BJ (cell line): ENCODE measurements around the gene BORA. TPM values are rescaled to one million over a fixed set of nuclear protein-coding genes. Genes with fewer than 3 reads are reported as not detected.
"Not testable (repeated sequence)": the region's sequence is repeated elsewhere in the genome, so short reads cannot be mapped to it uniquely, and the experiment has no call there.

ENCODE experiments used
- CTCF ChIA-PET: fragments of 350-600 bp; formaldehyde crosslinking; extraction: SDS; loops from one replicate; lab custom pipeline; 2021; ENCODE audit warnings: antibody characterized with exemption, inconsistent platforms; lab: Yijun Ruan, JAX
- POLR2A ChIA-PET: fragments of 300-600 bp; sonication (Branson Sonifier 250); formaldehyde crosslinking; extraction: SDS; loops from one replicate; lab custom pipeline; 2021; ENCODE audit warnings: antibody characterized with exemption; lab: Charles Lee
- DNase-seq: peaks from one replicate; pipeline ENCODE4 v3.0.0-alpha.2; 2011; ENCODE audit warnings: low read depth
- H3K27me3 ChIP-seq: 2 replicates; pipeline ENCODE4 v1.6.0; 2011; ENCODE audit warnings: low read length; ENCODE audit not compliant: control insufficient read depth, insufficient read depth
- H3K36me3 ChIP-seq: 2 replicates; pipeline ENCODE4 v1.5.1; 2011; ENCODE audit warnings: low read length; ENCODE audit not compliant: control insufficient read depth, insufficient read depth
- H3K4me3 ChIP-seq: 2 replicates; pipeline ENCODE4 v1.5.1; 2011; ENCODE audit warnings: low read depth, mild to moderate bottlenecking, control low read depth, low read length
- CTCF ChIP-seq: IDR thresholded peaks from 2 replicates; pipeline ENCODE4 v1.5.1; 2011; ENCODE audit warnings: low read depth, mild to moderate bottlenecking, control low read depth, inconsistent platforms, low read length, moderate library complexity; ENCODE audit not compliant: insufficient read depth
- polyA plus RNA-seq: library from polyadenylated mRNA; depleted of rRNA; stranded (reverse); fragments of >200 nt; gene quantifications from 2 replicates; pipeline ENCODE4 v1.2.3, GENCODE V29; 2011

Gene BORA
- polyA plus RNA-seq, 1 experiment: 2.0 TPM

- TF ChIP-seq CTCF: no peak
- CTCF ChIA-PET: no interaction called here
- Histone ChIP-seq H3K27me3 (no peaks in the 10 kb centered on the region), H3K4me3 (no peak overlapping the region), H3K36me3 (peaks cover 9% of the 10 kb centered on the region)
- DNase-seq: no peak
- POLR2A ChIA-PET: no interaction called here
These were observed 32.5 kb downstream of the BORA start for GRCh38 chr13:72760189-72760588.

- H3K4me3 ChIP-seq: no peak overlapping the region
- TF ChIP-seq CTCF: no peak
- peaks cover 11% of the 10 kb centered on the region for H3K36me3 ChIP-seq
- ChIA-PET POLR2A (no interaction called here), CTCF (no interaction called here)
- DNase-seq: no peak
- H3K27me3 ChIP-seq: no peaks in the 10 kb centered on the region
These were observed 35.7 kb downstream of the BORA start for GRCh38 chr13:72763411-72763810.

- peaks cover 10% of the 10 kb centered on the region for H3K36me3 ChIP-seq
These were observed 46.3 kb downstream of the BORA start for GRCh38 chr13:72774019-72774418.

DNA sequence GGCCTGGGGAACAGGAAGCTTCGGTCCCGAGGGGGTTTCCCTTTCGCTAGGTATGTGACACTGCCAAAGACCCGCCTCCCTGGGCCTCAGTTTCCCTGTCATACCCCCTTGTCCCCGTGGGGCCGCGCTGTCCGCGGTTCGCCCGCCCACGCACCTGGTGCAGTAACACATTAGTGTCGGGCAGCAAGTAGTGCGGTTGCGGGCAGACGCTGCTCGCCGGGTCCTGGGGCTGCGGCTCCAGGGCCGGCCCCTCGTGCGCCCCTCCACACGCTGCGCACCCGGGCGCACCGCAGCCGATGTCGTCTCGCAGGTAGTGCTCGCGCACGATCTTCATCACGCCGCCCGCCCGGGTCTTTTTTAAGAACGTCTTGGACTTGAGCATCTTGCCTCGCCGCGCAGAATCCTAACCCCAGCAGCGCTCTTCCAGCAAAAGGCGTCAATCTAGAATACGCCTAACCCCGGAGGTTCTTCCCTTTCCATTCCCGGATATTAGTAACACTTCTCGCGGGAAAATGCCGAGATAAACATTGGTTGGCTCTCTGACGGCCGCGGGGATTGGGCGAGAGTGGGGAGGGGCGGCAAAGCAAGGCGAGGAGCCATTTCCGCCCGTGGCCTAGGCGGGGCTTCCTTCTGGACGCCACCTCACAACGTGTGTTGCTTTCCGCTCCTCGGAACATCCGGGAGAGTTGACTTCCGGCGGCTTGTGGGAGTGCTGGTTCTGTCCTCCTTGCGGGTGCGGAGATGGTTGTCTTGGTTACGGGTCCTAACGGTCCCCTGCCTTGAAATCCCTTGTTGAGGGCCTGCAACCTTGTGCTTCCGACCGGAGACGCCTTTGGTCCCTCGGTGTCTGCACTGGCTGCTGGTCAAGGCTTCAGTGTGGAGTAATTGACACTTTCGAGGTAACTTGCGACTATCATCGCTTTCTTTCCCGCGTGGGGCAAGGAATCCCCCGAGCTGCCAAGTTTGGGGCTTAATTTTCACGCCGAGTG, 54.0 kb downstream of the BORA start, which contains the start of the genes DIS3 and PIBF1:
DIS3 (minus strand) TSS at position 450 of the 989 bp plus-strand sequence; CDS start at position 382, 68 bp downstream.
PIBF1 (plus strand) TSS at position 683 of the 989 bp plus-strand sequence. CDS start 1,337 bp downstream, outside the sequence.
- Histone ChIP-seq H3K27me3 (no peaks in the 10 kb centered on the region), H3K36me3 (peaks cover 8% of the 10 kb centered on the region), H3K4me3 (peak within 1 kb of the TSS; percentile 99)
- ChIA-PET POLR2A (interaction anchor here (0.5 kb wide), 1 partner anchor 278 kb away, joined by 10 read pairs; no protein-coding TSS in a partner anchor), CTCF (no interaction called here)
- TF ChIP-seq CTCF: peak; percentile 23; the same call in 1 of the 2 replicates
- DNase-seq: peak; percentile 94

More at GRCh38 chr13:72774019-72774418, 46.3 kb downstream of the BORA start:
- H3K4me3 ChIP-seq: no peak overlapping the region
- ChIA-PET POLR2A (no interaction called here), CTCF (no interaction called here)
- TF ChIP-seq CTCF: no peak
- H3K27me3 ChIP-seq: no peaks in the 10 kb centered on the region
- no peak for DNase-seq

GRCh38 chr13:72782717-72783116, 55.0 kb downstream of the BORA start:
- Histone ChIP-seq H3K27me3 (no peaks in the 10 kb centered on the region), H3K36me3 (peaks cover 2% of the 10 kb centered on the region), H3K4me3 (peak overlapping the region; percentile 99)
- no peak for DNase-seq
- no peak for TF ChIP-seq CTCF
- ChIA-PET POLR2A (no interaction called here), CTCF (no interaction called here)

GRCh38 chr13:72784679-72785078, 57.0 kb downstream of the BORA start:
- H3K27me3 ChIP-seq, DNase-seq, H3K36me3 ChIP-seq, H3K4me3 ChIP-seq, POLR2A ChIA-PET: not testable (repeated sequence)
- CTCF ChIA-PET: interaction anchor here (0.6 to 1.4 kb wide), 2 partner anchors 9 to 414 kb away, joined by 3 to 4 read pairs; no protein-coding TSS in a partner anchor
